HepG2 (cell line): ENCODE measurements around the gene ARID1A. TPM values are rescaled to one million over a fixed set of nuclear protein-coding genes. Genes with fewer than 3 reads are reported as not detected.

Experiments used
- DRAP1 ChIP-seq: IDR thresholded peaks from 2 replicates; pipeline ENCODE4 v1.6.1; 2016; ENCODE audit warnings: missing genetic modification reagents, missing compliant biosample characterization
- ELF4 ChIP-seq: sonication (generic); formaldehyde crosslinking; IDR thresholded peaks from 2 replicates; pipeline ENCODE4 v1.5.0; 2020; ENCODE audit warnings: missing genetic modification reagents, mild to moderate bottlenecking, moderate library complexity, borderline replicate concordance
- FOSL2 ChIP-seq: sonication (generic); formaldehyde crosslinking; IDR thresholded peaks from 2 replicates; pipeline ENCODE4 v1.4.0; 2020; ENCODE audit warnings: missing genetic modification reagents
- HNRNPLL ChIP-seq: fragments of 200-400 bp; formaldehyde crosslinking; IDR thresholded peaks from 2 replicates; pipeline ENCODE4 v1.6.1; 2017; ENCODE audit warnings: mild to moderate bottlenecking, low read depth, low read length; ENCODE audit not compliant: poor library complexity, severe bottlenecking
- MEF2D ChIP-seq: sonication (generic); formaldehyde crosslinking; IDR thresholded peaks from 2 replicates; pipeline ENCODE4 v1.5.1; 2020; ENCODE audit warnings: mild to moderate bottlenecking, missing genetic modification reagents
- PHF5A ChIP-seq: IDR thresholded peaks from one replicate; pipeline ENCODE4 v1.6.1; 2018; ENCODE audit warnings: low read depth, missing genetic modification reagents; ENCODE audit not compliant: unreplicated experiment
- SMAD3 ChIP-seq: sonication (generic); formaldehyde crosslinking; IDR thresholded peaks from 2 replicates; pipeline ENCODE4 v1.4.0; 2020; ENCODE audit warnings: missing genetic modification reagents
- SMARCC2 ChIP-seq: fragments of 450-650 bp; IDR thresholded peaks from 2 replicates; pipeline ENCODE4 v1.6.1; 2017; ENCODE audit warnings: antibody characterized with exemption, mild to moderate bottlenecking
- ZFP36L2 ChIP-seq: sonication (generic); formaldehyde crosslinking; IDR thresholded peaks from 2 replicates; pipeline ENCODE4 v1.4.0; 2020; ENCODE audit warnings: missing genetic modification reagents
- ZNF335 ChIP-seq: sonication (generic); formaldehyde crosslinking; IDR thresholded peaks from 2 replicates; pipeline ENCODE4 v1.4.0; 2020; ENCODE audit warnings: missing genetic modification reagents
- ZNF737 ChIP-seq: sonication (generic); formaldehyde crosslinking; IDR thresholded peaks from 2 replicates; pipeline ENCODE4 v1.5.0; 2020; ENCODE audit warnings: missing genetic modification reagents, mild to moderate bottlenecking, borderline replicate concordance
- ZNF788 ChIP-seq: sonication (generic); formaldehyde crosslinking; IDR thresholded peaks from 2 replicates; pipeline ENCODE4 v1.5.0; 2020; ENCODE audit warnings: mild to moderate bottlenecking, missing genetic modification reagents, borderline replicate concordance
- polyA plus RNA-seq, 8 experiments: library from polyadenylated mRNA; depleted of rRNA in 3 of 8; stranded (reverse) in 7 of 8; unstranded in 1 of 8; fragments of >200 nt; fragmentation: Illumina TruSeq in 4 of 8; extraction: Trizol in 4 of 8; gene quantifications; 2 replicates each; pipeline versions ENCODE4 v1.2.1 to v1.2.3, GENCODE V29; 2011 to 2016; ENCODE audit warnings: low read depth in 4 of 8, missing spikeins in 1 of 8, mixed read lengths in 1 of 8; ENCODE audit not compliant: insufficient read depth in 1 of 8
- total RNA-seq, 5 experiments: library from RNA; depleted of rRNA; stranded (reverse); fragments of >200 nt; fragmentation: Illumina TruSeq; extraction: Trizol; gene quantifications; 2 replicates each; pipeline ENCODE4 v1.2.3, GENCODE V29; 2016; ENCODE audit warnings: low read depth in 1 of 5
- TF ChIP-seq, protein P1 (sequence below): fragments of 450-650 bp; IDR thresholded peaks from 2 replicates; pipeline ENCODE4 v1.6.1; 2017
- TF ChIP-seq, protein P2 (sequence below): sonication (generic); formaldehyde crosslinking; IDR thresholded peaks from 2 replicates; pipeline ENCODE4 v1.5.0; 2020; ENCODE audit warnings: mild to moderate bottlenecking, missing genetic modification reagents, moderate library complexity
- TF ChIP-seq, protein P3 (sequence below): sonication (generic); formaldehyde crosslinking; conservative IDR thresholded peaks from 2 replicates; pipeline ENCODE4 v1.4.0; 2020; ENCODE audit warnings: missing genetic modification reagents
- TF ChIP-seq, protein P4 (sequence below): IDR thresholded peaks from 2 replicates; pipeline ENCODE4 v1.6.1; 2016; ENCODE audit warnings: missing compliant biosample characterization, missing genetic modification reagents, borderline replicate concordance
- TF ChIP-seq, protein P5 (sequence below): sonication (generic); formaldehyde crosslinking; IDR thresholded peaks from 2 replicates; pipeline ENCODE4 v1.4.0; 2020; ENCODE audit warnings: missing genetic modification reagents

The ARID1A gene
- total and polyA plus RNA-seq, 2 of the 13 experiments (the other 11 are each of a cell fraction or from before 2014, with no cell fraction given): 11.9 to 15.9 TPM

DNA sequence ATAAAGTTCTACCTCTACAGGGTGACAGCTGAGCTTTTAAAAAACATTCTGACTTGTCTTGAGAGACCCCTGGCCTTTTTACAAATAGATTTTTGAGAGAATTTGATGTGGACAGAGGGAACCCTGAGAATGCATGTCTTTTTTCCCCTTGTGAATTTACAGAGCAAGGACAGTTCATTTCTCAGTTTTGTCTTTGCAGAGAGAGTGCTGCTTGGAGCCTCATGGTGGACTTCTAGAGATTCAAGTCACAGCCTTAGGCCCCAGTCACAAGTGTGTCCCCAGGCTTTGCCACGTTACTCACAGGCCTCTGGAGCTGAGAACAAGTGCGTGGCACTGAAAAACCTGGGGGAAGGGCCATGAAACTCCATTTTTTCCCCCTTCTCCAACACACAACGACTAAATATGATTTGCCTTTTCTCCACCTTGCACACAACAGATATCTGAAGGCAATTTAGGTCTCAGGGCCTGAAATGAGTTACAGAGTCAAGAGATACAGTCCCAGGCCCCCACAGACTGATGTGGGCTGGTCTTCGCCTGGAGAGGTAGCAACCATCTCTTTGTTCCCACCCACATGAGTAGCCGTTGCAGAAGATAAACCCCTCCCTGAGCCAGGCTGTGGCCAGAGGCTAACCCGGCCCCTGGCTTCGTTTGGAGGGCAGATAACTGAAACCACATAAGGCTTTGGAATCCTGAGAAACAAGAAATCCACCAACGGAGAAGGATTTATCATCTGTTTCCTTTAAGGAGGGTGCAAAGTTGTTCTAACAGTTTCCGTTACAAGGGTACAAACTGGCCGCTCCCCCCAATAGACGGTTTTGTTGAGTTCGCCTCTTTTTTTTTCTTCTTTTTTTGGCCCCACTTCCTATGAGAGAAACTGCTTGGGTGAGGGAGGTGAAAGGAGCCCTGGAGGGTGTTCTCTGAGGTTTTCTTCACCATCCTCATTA is 90.9 kb downstream of the ARID1A start (continued):
- TF ChIP-seq, protein P1, sequence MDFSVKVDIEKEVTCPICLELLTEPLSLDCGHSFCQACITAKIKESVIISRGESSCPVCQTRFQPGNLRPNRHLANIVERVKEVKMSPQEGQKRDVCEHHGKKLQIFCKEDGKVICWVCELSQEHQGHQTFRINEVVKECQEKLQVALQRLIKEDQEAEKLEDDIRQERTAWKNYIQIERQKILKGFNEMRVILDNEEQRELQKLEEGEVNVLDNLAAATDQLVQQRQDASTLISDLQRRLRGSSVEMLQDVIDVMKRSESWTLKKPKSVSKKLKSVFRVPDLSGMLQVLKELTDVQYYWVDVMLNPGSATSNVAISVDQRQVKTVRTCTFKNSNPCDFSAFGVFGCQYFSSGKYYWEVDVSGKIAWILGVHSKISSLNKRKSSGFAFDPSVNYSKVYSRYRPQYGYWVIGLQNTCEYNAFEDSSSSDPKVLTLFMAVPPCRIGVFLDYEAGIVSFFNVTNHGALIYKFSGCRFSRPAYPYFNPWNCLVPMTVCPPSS: no peak
- TF ChIP-seq, protein P2, sequence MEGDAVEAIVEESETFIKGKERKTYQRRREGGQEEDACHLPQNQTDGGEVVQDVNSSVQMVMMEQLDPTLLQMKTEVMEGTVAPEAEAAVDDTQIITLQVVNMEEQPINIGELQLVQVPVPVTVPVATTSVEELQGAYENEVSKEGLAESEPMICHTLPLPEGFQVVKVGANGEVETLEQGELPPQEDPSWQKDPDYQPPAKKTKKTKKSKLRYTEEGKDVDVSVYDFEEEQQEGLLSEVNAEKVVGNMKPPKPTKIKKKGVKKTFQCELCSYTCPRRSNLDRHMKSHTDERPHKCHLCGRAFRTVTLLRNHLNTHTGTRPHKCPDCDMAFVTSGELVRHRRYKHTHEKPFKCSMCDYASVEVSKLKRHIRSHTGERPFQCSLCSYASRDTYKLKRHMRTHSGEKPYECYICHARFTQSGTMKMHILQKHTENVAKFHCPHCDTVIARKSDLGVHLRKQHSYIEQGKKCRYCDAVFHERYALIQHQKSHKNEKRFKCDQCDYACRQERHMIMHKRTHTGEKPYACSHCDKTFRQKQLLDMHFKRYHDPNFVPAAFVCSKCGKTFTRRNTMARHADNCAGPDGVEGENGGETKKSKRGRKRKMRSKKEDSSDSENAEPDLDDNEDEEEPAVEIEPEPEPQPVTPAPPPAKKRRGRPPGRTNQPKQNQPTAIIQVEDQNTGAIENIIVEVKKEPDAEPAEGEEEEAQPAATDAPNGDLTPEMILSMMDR (CRISPR knock-in tag): no peak
- TF ChIP-seq MEF2D (CRISPR knock-in tag) (no peak), SMARCC2 (no peak), ZNF788 (CRISPR knock-in tag) (0 out of 2 replicates have a peak, but pooled peaks have one; percentile 19), HNRNPLL (no peak), SMAD3 (CRISPR knock-in tag) (0 out of 2 replicates have a peak, but pooled peaks have one; percentile 38), ZFP36L2 (CRISPR knock-in tag) (no peak), PHF5A (CRISPR knock-in tag) (no peak), FOSL2 (CRISPR knock-in tag) (0 out of 2 replicates have a peak, but pooled peaks have one; percentile 12), DRAP1 (CRISPR knock-in tag) (peak; percentile 95), ELF4 (CRISPR knock-in tag) (peak; percentile 57; the same call in 1 of the 2 replicates), ZNF737 (no peak), ZNF335 (CRISPR knock-in tag) (no peak)
- TF ChIP-seq, protein P3, sequence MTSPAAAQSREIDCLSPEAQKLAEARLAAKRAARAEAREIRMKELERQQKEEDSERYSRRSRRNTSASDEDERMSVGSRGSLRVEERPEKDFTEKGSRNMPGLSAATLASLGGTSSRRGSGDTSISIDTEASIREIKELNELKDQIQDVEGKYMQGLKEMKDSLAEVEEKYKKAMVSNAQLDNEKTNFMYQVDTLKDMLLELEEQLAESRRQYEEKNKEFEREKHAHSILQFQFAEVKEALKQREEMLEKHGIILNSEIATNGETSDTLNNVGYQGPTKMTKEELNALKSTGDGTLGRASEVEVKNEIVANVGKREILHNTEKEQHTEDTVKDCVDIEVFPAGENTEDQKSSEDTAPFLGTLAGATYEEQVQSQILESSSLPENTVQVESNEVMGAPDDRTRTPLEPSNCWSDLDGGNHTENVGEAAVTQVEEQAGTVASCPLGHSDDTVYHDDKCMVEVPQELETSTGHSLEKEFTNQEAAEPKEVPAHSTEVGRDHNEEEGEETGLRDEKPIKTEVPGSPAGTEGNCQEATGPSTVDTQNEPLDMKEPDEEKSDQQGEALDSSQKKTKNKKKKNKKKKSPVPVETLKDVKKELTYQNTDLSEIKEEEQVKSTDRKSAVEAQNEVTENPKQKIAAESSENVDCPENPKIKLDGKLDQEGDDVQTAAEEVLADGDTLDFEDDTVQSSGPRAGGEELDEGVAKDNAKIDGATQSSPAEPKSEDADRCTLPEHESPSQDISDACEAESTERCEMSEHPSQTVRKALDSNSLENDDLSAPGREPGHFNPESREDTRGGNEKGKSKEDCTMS: no peak
- TF ChIP-seq, protein P4, sequence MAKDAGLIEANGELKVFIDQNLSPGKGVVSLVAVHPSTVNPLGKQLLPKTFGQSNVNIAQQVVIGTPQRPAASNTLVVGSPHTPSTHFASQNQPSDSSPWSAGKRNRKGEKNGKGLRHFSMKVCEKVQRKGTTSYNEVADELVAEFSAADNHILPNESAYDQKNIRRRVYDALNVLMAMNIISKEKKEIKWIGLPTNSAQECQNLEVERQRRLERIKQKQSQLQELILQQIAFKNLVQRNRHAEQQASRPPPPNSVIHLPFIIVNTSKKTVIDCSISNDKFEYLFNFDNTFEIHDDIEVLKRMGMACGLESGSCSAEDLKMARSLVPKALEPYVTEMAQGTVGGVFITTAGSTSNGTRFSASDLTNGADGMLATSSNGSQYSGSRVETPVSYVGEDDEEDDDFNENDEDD (CRISPR knock-in tag): peak; percentile 27; the same call in 1 of the 2 replicates
- TF ChIP-seq, protein P5, sequence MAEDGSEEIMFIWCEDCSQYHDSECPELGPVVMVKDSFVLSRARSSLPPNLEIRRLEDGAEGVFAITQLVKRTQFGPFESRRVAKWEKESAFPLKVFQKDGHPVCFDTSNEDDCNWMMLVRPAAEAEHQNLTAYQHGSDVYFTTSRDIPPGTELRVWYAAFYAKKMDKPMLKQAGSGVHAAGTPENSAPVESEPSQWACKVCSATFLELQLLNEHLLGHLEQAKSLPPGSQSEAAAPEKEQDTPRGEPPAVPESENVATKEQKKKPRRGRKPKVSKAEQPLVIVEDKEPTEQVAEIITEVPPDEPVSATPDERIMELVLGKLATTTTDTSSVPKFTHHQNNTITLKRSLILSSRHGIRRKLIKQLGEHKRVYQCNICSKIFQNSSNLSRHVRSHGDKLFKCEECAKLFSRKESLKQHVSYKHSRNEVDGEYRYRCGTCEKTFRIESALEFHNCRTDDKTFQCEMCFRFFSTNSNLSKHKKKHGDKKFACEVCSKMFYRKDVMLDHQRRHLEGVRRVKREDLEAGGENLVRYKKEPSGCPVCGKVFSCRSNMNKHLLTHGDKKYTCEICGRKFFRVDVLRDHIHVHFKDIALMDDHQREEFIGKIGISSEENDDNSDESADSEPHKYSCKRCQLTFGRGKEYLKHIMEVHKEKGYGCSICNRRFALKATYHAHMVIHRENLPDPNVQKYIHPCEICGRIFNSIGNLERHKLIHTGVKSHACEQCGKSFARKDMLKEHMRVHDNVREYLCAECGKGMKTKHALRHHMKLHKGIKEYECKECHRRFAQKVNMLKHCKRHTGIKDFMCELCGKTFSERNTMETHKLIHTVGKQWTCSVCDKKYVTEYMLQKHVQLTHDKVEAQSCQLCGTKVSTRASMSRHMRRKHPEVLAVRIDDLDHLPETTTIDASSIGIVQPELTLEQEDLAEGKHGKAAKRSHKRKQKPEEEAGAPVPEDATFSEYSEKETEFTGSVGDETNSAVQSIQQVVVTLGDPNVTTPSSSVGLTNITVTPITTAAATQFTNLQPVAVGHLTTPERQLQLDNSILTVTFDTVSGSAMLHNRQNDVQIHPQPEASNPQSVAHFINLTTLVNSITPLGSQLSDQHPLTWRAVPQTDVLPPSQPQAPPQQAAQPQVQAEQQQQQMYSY (CRISPR knock-in tag): peak; percentile 71
